Measurements from ENCODE around the gene HPGD.
A peak's percentile ranks its signal among the peaks of the same experiment; 100 is the strongest.

The HPGD gene

DNA sequence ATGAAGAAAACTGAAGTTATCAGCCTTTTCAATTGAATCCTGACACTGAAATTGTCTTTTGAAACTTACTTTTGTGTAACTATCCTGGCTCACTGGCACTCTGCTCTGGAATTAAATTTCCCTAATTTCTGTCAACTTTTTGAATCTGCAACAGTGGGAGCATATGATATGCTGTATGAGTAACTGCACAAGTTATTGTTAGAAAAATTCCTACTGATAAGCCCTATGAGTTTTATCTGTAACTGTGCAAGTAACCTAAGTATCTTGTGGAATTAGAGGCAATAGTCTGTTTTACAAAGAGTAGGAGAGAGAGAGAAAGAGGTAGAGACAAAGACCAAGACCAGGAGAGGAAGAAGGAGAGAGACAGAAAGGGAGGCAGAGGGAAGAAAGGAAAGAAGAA is 9.2 kb upstream of the HPGD start:
- DNase-seq (ENCODE audit: low read depth in 2 of 2), result peak in 1 of 2 donors; percentile 20
- H3K4me3 ChIP-seq (replicated peaks in 1 of 2; ENCODE audit: low read depth in 2 of 2, low read length in 2 of 2), result no peak overlapping the region
- TF ChIP-seq, protein P1, sequence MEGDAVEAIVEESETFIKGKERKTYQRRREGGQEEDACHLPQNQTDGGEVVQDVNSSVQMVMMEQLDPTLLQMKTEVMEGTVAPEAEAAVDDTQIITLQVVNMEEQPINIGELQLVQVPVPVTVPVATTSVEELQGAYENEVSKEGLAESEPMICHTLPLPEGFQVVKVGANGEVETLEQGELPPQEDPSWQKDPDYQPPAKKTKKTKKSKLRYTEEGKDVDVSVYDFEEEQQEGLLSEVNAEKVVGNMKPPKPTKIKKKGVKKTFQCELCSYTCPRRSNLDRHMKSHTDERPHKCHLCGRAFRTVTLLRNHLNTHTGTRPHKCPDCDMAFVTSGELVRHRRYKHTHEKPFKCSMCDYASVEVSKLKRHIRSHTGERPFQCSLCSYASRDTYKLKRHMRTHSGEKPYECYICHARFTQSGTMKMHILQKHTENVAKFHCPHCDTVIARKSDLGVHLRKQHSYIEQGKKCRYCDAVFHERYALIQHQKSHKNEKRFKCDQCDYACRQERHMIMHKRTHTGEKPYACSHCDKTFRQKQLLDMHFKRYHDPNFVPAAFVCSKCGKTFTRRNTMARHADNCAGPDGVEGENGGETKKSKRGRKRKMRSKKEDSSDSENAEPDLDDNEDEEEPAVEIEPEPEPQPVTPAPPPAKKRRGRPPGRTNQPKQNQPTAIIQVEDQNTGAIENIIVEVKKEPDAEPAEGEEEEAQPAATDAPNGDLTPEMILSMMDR (IDR thresholded peaks at IDR 0.05; ENCODE audit: low read depth, low read length), result no peak

DNA sequence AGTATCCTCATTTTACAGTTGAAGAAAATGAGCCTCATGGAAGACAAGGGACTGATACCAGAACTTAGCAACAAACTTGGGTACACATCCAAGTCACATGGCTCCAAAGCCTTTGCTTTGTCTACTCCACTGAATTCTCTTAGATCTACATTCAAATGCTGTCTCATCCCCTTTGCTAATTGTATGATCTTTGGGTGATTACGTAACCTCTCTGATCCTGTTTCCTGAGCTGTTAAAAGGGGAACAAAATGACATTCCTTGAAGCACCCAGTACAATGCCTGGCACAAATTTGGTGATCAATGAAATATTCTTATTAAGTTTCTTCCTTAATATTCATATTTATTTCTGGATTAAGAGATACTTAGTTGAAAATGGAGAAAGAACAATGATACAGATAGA is 5.9 kb upstream of the HPGD start:
- H3K4me3 ChIP-seq (replicated peaks in 1 of 2; ENCODE audit: low read depth in 2 of 2, low read length in 2 of 2), result no peak overlapping the region
- DNase-seq (ENCODE audit: low read depth in 2 of 2), result no peak
- TF ChIP-seq, protein P1 (IDR thresholded peaks at IDR 0.05; ENCODE audit: low read depth, low read length), result no peak

DNA sequence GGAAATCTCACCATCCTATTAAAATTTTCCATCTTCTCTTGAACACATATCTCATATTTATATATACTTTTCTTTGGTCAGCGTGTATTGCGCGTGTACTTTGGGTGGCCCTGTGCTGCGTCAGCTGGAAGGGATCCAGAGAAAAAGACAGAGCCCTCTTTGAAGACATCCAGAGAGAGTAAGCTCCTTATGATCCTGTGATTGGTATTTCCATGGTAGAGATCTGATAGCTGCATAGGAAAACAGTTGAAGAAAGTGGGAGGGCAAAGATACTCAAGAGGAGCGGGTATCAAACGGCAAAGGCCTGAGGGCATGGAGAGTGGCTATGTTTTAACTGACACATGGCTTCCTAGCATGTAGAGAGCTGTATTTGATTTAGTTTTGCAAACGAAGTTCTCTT is 4.4 kb upstream of the HPGD start:
- no peak for DNase-seq (ENCODE audit: low read depth in 2 of 2)
- TF ChIP-seq, protein P1 (IDR thresholded peaks at IDR 0.05; ENCODE audit: low read depth, low read length), result no peak
- H3K4me3 ChIP-seq (replicated peaks in 1 of 2; ENCODE audit: low read depth in 2 of 2, low read length in 2 of 2), result no peak overlapping the region

DNA sequence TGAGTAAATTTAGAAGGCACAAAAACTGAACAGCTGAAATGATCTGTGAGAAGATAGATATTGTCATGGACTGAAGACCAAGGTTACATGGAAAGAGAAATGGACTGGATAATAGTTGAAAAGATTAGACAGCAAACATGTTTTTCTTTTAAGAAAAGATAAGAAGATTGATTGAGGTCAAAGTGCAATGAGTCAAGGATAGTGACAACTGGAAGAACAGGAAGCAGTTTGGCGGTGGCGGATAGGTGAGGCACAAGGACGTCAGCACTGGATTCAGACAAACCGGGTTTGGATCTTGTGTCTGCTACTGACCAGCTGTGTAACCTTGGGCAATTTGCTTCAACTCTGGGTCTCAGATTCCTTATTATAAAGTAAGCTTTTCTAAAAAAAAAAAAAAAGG is 2.0 kb upstream of the HPGD start:
- no peak for DNase-seq (ENCODE audit: low read depth in 2 of 2)
- H3K4me3 ChIP-seq (replicated peaks in 1 of 2; ENCODE audit: low read depth in 2 of 2, low read length in 2 of 2), result no peak overlapping the region
- TF ChIP-seq, protein P1 (IDR thresholded peaks at IDR 0.05; ENCODE audit: low read depth, low read length), result no peak

DNA sequence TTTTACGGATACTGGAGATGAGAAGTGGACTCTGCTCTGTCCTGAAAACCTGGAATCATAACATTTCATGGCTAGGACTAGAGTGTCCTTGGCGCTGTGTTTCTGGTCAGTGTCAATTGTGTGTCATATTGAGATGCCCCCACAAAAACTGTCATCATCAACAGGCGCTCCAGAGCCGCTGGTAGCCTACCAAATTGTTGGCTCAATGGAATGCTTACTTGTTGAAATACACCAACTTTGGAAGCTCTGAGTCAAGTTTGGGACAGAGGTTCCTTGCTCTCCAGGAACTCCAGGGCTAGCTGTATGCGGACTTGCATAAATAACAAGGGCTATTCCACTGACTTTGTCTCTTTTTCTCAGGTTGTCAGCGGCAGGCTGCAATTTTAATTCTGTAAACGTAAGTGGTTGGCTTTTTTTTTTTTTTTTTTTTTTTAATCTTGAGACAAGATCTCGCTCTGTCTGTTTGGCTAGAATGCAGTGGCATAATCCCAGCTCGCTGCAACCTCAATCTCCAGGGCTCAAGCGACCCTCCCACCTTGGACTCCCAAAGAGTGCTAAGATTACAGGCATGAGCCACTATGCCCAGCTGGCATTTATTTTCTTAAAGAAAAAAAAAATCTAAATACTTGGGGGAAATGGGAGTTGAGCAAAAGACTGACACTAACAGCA is 871 bp upstream of the HPGD start:
- peak; percentile 10 to 20 for DNase-seq (ENCODE audit: low read depth in 2 of 2)
- TF ChIP-seq, protein P1 (IDR thresholded peaks at IDR 0.05; ENCODE audit: low read depth, low read length), result no peak
- peak overlapping the region; percentile 41 to 61 for H3K4me3 ChIP-seq (replicated peaks in 1 of 2; ENCODE audit: low read depth in 2 of 2, low read length in 2 of 2)

DNA sequence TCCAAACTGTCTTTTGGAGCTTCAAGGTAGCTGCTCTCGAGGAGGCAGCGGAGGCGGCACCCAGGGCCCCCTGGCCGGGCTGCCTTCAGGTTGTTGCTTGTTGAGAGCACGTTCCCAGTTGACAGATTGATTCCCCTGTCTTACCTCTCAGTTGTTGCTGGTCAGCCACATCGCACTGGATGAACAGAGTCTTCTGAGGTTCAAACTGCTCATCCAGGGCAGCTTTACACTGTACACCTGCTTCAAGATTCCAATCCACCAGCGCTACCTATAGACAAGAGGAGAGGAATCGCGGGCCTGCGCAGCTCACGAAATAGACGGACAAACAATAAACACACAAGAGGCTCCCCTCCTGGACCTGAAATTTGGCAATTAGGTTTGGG is 497 bp downstream of the HPGD start:
- TF ChIP-seq, protein P1 (IDR thresholded peaks at IDR 0.05; ENCODE audit: low read depth, low read length), result no peak
- H3K4me3 ChIP-seq (replicated peaks in 1 of 2; ENCODE audit: low read depth in 2 of 2, low read length in 2 of 2), result peak overlapping the region; percentile 41 to 61
- no peak for DNase-seq (ENCODE audit: low read depth in 2 of 2)

DNA sequence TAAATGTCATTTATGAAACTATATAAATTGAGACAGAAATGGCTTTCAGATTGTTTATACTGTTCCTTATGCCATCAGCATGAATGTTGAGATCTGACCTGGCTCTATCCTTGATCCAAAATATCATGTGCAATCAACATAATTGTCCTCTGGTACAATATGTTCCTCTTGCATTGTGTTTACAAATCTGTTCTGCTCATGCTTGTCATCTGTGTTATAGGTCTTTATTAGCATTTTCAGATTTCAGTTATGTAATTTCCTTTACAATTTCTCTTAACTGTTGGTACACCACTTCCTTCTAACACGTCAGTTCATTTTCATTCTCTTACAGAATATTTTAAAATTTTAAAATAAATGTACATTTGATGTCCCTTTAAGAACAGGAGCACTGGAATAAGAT is 1.6 kb downstream of the HPGD start:
- TF ChIP-seq, protein P1 (IDR thresholded peaks at IDR 0.05; ENCODE audit: low read depth, low read length), result no peak
- H3K4me3 ChIP-seq (replicated peaks in 1 of 2; ENCODE audit: low read depth in 2 of 2, low read length in 2 of 2), result no peak overlapping the region
- DNase-seq (ENCODE audit: low read depth in 2 of 2), result no peak

Data from cardiac fibroblast (primary cell).